ENCODE data around the gene GYG2.

GRCh38 chrX:2897311-2897689, 68.6 kb downstream of the GYG2 start:
- TF ChIP-seq, protein P1, sequence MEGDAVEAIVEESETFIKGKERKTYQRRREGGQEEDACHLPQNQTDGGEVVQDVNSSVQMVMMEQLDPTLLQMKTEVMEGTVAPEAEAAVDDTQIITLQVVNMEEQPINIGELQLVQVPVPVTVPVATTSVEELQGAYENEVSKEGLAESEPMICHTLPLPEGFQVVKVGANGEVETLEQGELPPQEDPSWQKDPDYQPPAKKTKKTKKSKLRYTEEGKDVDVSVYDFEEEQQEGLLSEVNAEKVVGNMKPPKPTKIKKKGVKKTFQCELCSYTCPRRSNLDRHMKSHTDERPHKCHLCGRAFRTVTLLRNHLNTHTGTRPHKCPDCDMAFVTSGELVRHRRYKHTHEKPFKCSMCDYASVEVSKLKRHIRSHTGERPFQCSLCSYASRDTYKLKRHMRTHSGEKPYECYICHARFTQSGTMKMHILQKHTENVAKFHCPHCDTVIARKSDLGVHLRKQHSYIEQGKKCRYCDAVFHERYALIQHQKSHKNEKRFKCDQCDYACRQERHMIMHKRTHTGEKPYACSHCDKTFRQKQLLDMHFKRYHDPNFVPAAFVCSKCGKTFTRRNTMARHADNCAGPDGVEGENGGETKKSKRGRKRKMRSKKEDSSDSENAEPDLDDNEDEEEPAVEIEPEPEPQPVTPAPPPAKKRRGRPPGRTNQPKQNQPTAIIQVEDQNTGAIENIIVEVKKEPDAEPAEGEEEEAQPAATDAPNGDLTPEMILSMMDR (conservative IDR thresholded peaks at IDR 0.05 in 1 of 2, IDR thresholded peaks at IDR 0.05 in 1 of 2; ENCODE audit: low read depth in 1 of 2, low read length in 2 of 2): no peak
- no peak for TF ChIP-seq EZH2 (IDR thresholded peaks at IDR 0.05; ENCODE audit: low read length, missing control alignments)
